Activated naive CD4-positive, alpha-beta T cell treated with anti-CD3 and anti-CD28 coated beads, Interleukin-2, amount 10 ng/mL, durations not matched to agents 7 days and 5 days (primary cell): ENCODE data around the gene PTRHD1.
"Not testable (repeated sequence)": the region's sequence is repeated elsewhere in the genome, so short reads cannot be mapped to it uniquely, and the experiment has no call there.

Experiments
- CTCF ChIA-PET: fragments of 350-600 bp; sonication (Branson Sonifier 250); formaldehyde crosslinking; loops from one replicate; lab custom pipeline; 2021; ENCODE audit warnings: antibody characterized with exemption; lab: Charles Lee
- DNase-seq: peaks from one replicate; pipeline ENCODE4 v3.0.0-alpha.2; 2020
- H3K27ac Mint-ChIP-seq: one replicate; pipeline ENCODE4 v1.8.0; 2021; ENCODE audit warnings: mild to moderate bottlenecking, moderate library complexity, mixed read lengths
- H3K27me3 Mint-ChIP-seq: one replicate; pipeline ENCODE4 v1.8.0; 2021; ENCODE audit warnings: mild to moderate bottlenecking, mixed read lengths
- H3K36me3 Mint-ChIP-seq: one replicate; pipeline ENCODE4 v1.8.0; 2021; ENCODE audit warnings: mixed read lengths
- H3K4me1 Mint-ChIP-seq: one replicate; pipeline ENCODE4 v1.8.0; 2021; ENCODE audit warnings: mixed read lengths
- H3K4me3 Mint-ChIP-seq: one replicate; pipeline ENCODE4 v1.8.0; 2021; ENCODE audit warnings: mild to moderate bottlenecking, moderate library complexity, mixed read lengths
- H3K9me3 Mint-ChIP-seq: one replicate; pipeline ENCODE4 v1.8.0; 2021; ENCODE audit warnings: mixed read lengths

The PTRHD1 gene

GRCh38 chr2:24792874-24793760 is at the start of gene PTRHD1, which contains the start of gene CENPO:
Gene PTRHD1 (minus strand): TSS chr2:24793391. CDS start chr2:24793377, 14 bp downstream.
Gene CENPO (plus strand): TSS chr2:24793425. CDS start chr2:24793920, 495 bp downstream.
- Mint-ChIP-seq H3K27me3 (no peaks in the 10 kb centered on the region), H3K4me1 (peaks cover 44% of the 10 kb centered on the region), H3K4me3 (peak within 1 kb of the TSS; percentile 90), H3K9me3 (no peaks in the 10 kb centered on the region), H3K36me3 (peaks cover 48% of the 10 kb centered on the region), H3K27ac (peak within 1 kb of the TSS; percentile 97)
- peak; percentile 97 for DNase-seq
- CTCF ChIA-PET: interaction anchor here (0.6 to 3.7 kb wide), 9 partner anchors 14 to 383 kb away, joined by 3 to 17 read pairs (median 3); no protein-coding TSS in a partner anchor

- DNase-seq: no peak
- Mint-ChIP-seq H3K4me3 (no peak overlapping the region), H3K36me3 (peaks cover 4% of the 10 kb centered on the region), H3K27me3 (no peaks in the 10 kb centered on the region), H3K9me3 (no peaks in the 10 kb centered on the region), H3K4me1 (no peaks in the 10 kb centered on the region), H3K27ac (no peak overlapping the region)
- CTCF ChIA-PET: no interaction called here
Measured at GRCh38 chr2:24842081-24843050, 49.2 kb upstream of the PTRHD1 start.

GRCh38 chr2:24840962-24841945 is 48.1 kb upstream of the PTRHD1 start:
- H3K4me1 Mint-ChIP-seq: no peaks in the 10 kb centered on the region
- peak overlapping the region; percentile 55 for H3K27ac Mint-ChIP-seq
- no peaks in the 10 kb centered on the region for H3K9me3 Mint-ChIP-seq
- H3K36me3 Mint-ChIP-seq: peaks cover 5% of the 10 kb centered on the region
- no peaks in the 10 kb centered on the region for H3K27me3 Mint-ChIP-seq
- DNase-seq: no peak
- CTCF ChIA-PET: no interaction called here
- H3K4me3 Mint-ChIP-seq: no peak overlapping the region

- no peaks in the 10 kb centered on the region for H3K9me3 Mint-ChIP-seq
- CTCF ChIA-PET: no interaction called here
- H3K4me1 Mint-ChIP-seq: no peaks in the 10 kb centered on the region
- no peaks in the 10 kb centered on the region for H3K27me3 Mint-ChIP-seq
- H3K4me3 Mint-ChIP-seq: no peak overlapping the region
- H3K27ac Mint-ChIP-seq: no peak overlapping the region
- no peak for DNase-seq
- peaks cover 7% of the 10 kb centered on the region for H3K36me3 Mint-ChIP-seq
Measured at GRCh38 chr2:24840164-24840869, 47.1 kb upstream of the PTRHD1 start.

GRCh38 chr2:24839729-24840128 is 46.5 kb upstream of the PTRHD1 start:
- H3K4me1 Mint-ChIP-seq: no peaks in the 10 kb centered on the region
- H3K4me3 Mint-ChIP-seq: no peak overlapping the region
- H3K27me3 Mint-ChIP-seq: no peaks in the 10 kb centered on the region
- CTCF ChIA-PET: no interaction called here
- H3K36me3 Mint-ChIP-seq: peaks cover 7% of the 10 kb centered on the region
- no peak overlapping the region for H3K27ac Mint-ChIP-seq
- DNase-seq: no peak
- H3K9me3 Mint-ChIP-seq: no peaks in the 10 kb centered on the region

- Mint-ChIP-seq H3K27ac (no peak overlapping the region), H3K36me3 (peaks cover 7% of the 10 kb centered on the region)
- no peak for DNase-seq
Measured at GRCh38 chr2:24838541-24838940, 45.4 kb upstream of the PTRHD1 start.

GRCh38 chr2:24837996-24838513 is 44.9 kb upstream of the PTRHD1 start:
- Mint-ChIP-seq H3K36me3 (peaks cover 9% of the 10 kb centered on the region), H3K9me3 (no peaks in the 10 kb centered on the region), H3K4me3 (no peak overlapping the region), H3K27ac (no peak overlapping the region), H3K27me3 (no peaks in the 10 kb centered on the region), H3K4me1 (no peaks in the 10 kb centered on the region)
- DNase-seq: no peak
- CTCF ChIA-PET: interaction anchor here (1.0 kb wide), 1 partner anchor 10 kb away, joined by 3 read pairs; no protein-coding TSS in a partner anchor

More at GRCh38 chr2:24838541-24838940, 45.4 kb upstream of the PTRHD1 start:
- Mint-ChIP-seq H3K4me1 (no peaks in the 10 kb centered on the region), H3K27me3 (no peaks in the 10 kb centered on the region), H3K4me3 (no peak overlapping the region), H3K9me3 (no peaks in the 10 kb centered on the region)
- CTCF ChIA-PET: no interaction called here

GRCh38 chr2:24836706-24837105 is 43.5 kb upstream of the PTRHD1 start:
- Mint-ChIP-seq H3K27me3 (no peaks in the 10 kb centered on the region), H3K4me3 (no peak overlapping the region), H3K9me3 (no peaks in the 10 kb centered on the region), H3K27ac (no peak overlapping the region), H3K4me1 (no peaks in the 10 kb centered on the region), H3K36me3 (peaks cover 12% of the 10 kb centered on the region)
- no peak for DNase-seq
- CTCF ChIA-PET: no interaction called here

GRCh38 chr2:24836206-24836605 is 43.0 kb upstream of the PTRHD1 start:
- Mint-ChIP-seq H3K27me3 (no peaks in the 10 kb centered on the region), H3K27ac (no peak overlapping the region), H3K4me1 (no peaks in the 10 kb centered on the region), H3K36me3 (peaks cover 15% of the 10 kb centered on the region), H3K4me3 (no peak overlapping the region), H3K9me3 (no peaks in the 10 kb centered on the region)
- DNase-seq: no peak
- CTCF ChIA-PET: no interaction called here

- not testable (repeated sequence) for H3K4me1 Mint-ChIP-seq, H3K4me3 Mint-ChIP-seq, DNase-seq, H3K27me3 Mint-ChIP-seq, H3K27ac Mint-ChIP-seq, H3K9me3 Mint-ChIP-seq
- peaks cover 14% of the 10 kb centered on the region for H3K36me3 Mint-ChIP-seq
- CTCF ChIA-PET: interaction anchor here (0.9 to 1.0 kb wide), 2 partner anchors 68 to 140 kb away, joined by 3 read pairs; no protein-coding TSS in a partner anchor
Measured at GRCh38 chr2:24835411-24835810, 42.2 kb upstream of the PTRHD1 start.

GRCh38 chr2:24834733-24835395 is 41.7 kb upstream of the PTRHD1 start:
- no peak for DNase-seq
- H3K36me3 Mint-ChIP-seq: peaks cover 14% of the 10 kb centered on the region
- H3K27me3 Mint-ChIP-seq: no peaks in the 10 kb centered on the region
- CTCF ChIA-PET: interaction anchor here (0.9 to 1.0 kb wide), 2 partner anchors 68 to 140 kb away, joined by 3 read pairs; no protein-coding TSS in a partner anchor
- H3K4me3 Mint-ChIP-seq: no peak overlapping the region
- H3K9me3 Mint-ChIP-seq: no peaks in the 10 kb centered on the region
- no peak overlapping the region for H3K27ac Mint-ChIP-seq
- no peaks in the 10 kb centered on the region for H3K4me1 Mint-ChIP-seq
